H1 (cell line): ENCODE measurements around the gene RGS3. TPM values are rescaled to one million over a fixed set of nuclear protein-coding genes. Genes with fewer than 3 reads are reported as not detected.

Source experiments
- CTCF ChIA-PET: fragments of 300-600 bp; sonication (Branson Sonifier 250); formaldehyde crosslinking; loops from one replicate; lab custom pipeline; 2021; ENCODE audit not compliant: partially characterized antibody; lab: Charles Lee
- POLR2A ChIA-PET: fragments of 300-600 bp; sonication (Branson Sonifier 250); formaldehyde crosslinking; loops from one replicate; lab custom pipeline; 2021; ENCODE audit warnings: inconsistent platforms; ENCODE audit not compliant: partially characterized antibody; lab: Charles Lee
- DNase-seq, 2 experiments: peaks; one replicate each; pipeline versions ENCODE4 v3.0.0 to v3.0.0-alpha.2; 2010 to 2022; ENCODE audit warnings: low spot score in 2 of 2, low read depth in 1 of 2, mixed read lengths in 1 of 2
- FAIRE-seq: peaks from 2 replicates; lab custom pipeline; 2011; peaks lifted over from hg19 to GRCh38; lab: Jason Lieb, UNC
- H2AFZ ChIP-seq: 2 replicates; pipeline ENCODE4 v1.8.1; 2012; ENCODE audit warnings: low read length, inconsistent platforms
- H2AK5ac ChIP-seq: 2 replicates; pipeline ENCODE4 v1.6.1; 2013; ENCODE audit warnings: low read depth, low read length
- H2BK120ac ChIP-seq: replicated peaks from 2 replicates; pipeline ENCODE3; 2013; ENCODE audit warnings: low read depth, low read length, inconsistent platforms
- H2BK12ac ChIP-seq: 2 replicates; pipeline ENCODE4 v1.6.1; 2013; ENCODE audit warnings: low read depth, low read length
- H2BK15ac ChIP-seq: 2 replicates; pipeline ENCODE4 v1.6.1; 2013; ENCODE audit warnings: low read length
- H2BK20ac ChIP-seq: 2 replicates; pipeline ENCODE4 v1.6.1; 2013; ENCODE audit warnings: low read length
- H2BK5ac ChIP-seq: 2 replicates; pipeline ENCODE4 v1.6.1; 2013; ENCODE audit warnings: low read depth, low read length
- H3K14ac ChIP-seq: 2 replicates; pipeline ENCODE4 v1.6.1; 2013; ENCODE audit warnings: inconsistent platforms; ENCODE audit not compliant: insufficient read length
- H3K18ac ChIP-seq: 2 replicates; pipeline ENCODE4 v1.6.1; 2013; ENCODE audit warnings: low read length; ENCODE audit errors: extremely low read depth
- H3K23ac ChIP-seq: 2 replicates; pipeline ENCODE4 v1.6.1; 2013; ENCODE audit warnings: inconsistent platforms; ENCODE audit not compliant: insufficient read length
- H3K23me2 ChIP-seq: 2 replicates; pipeline ENCODE4 v1.6.1; 2013; ENCODE audit warnings: low read depth, low read length
- H3K27ac ChIP-seq: 2 replicates; pipeline ENCODE4 v1.6.1; 2011; ENCODE audit warnings: low read depth, low read length, inconsistent platforms
- H3K27me3 ChIP-seq, 4 experiments: replicated peaks in 1 of 4; 1 replicate in 1 of 4; 2 replicates in 3 of 4; pipeline versions ENCODE4 v1.6.1 to v1.8.1; 2011 to 2013; ENCODE audit warnings: low read length in 3 of 4, mild to moderate bottlenecking in 3 of 4, inconsistent platforms in 2 of 4, mixed read lengths in 2 of 4, moderate library complexity in 1 of 4; ENCODE audit not compliant: control insufficient read depth in 3 of 4, insufficient read depth in 3 of 4; ENCODE audit errors: extremely low read depth in 1 of 4
- H3K36me3 ChIP-seq, 4 experiments: 2 replicates each; pipeline versions ENCODE4 v1.6.1 to v1.8.1; 2011 to 2013; ENCODE audit warnings: mild to moderate bottlenecking in 4 of 4, low read length in 3 of 4, moderate library complexity in 2 of 4, control low read depth in 1 of 4, inconsistent platforms in 1 of 4; ENCODE audit not compliant: insufficient read depth in 4 of 4, control insufficient read depth in 2 of 4
- H3K4ac ChIP-seq: replicated peaks from 2 replicates; pipeline ENCODE3; 2013; ENCODE audit warnings: low read length, low read depth, mixed read lengths, inconsistent platforms; ENCODE audit not compliant: insufficient read length
- H3K4me1 ChIP-seq, 4 experiments: replicated peaks in 1 of 4; 1 replicate in 1 of 4; 2 replicates in 3 of 4; pipeline versions ENCODE4 v1.6.1 to v1.8.1; 2011 to 2013; ENCODE audit warnings: low read length in 3 of 4, inconsistent platforms in 2 of 4, mixed read lengths in 1 of 4; ENCODE audit not compliant: insufficient read depth in 4 of 4, control insufficient read depth in 3 of 4
- H3K4me2 ChIP-seq, 2 experiments: 2 replicates each; pipeline versions ENCODE4 v1.6.1 to v1.8.1; 2011 to 2013; ENCODE audit warnings: low read depth in 2 of 2, low read length in 2 of 2, control low read depth in 1 of 2, inconsistent platforms in 1 of 2, mild to moderate bottlenecking in 1 of 2; ENCODE audit not compliant: insufficient read depth in 1 of 2
- H3K4me3 ChIP-seq, 4 experiments: fragments of 200-600, 300-600 bp in 1 of 4; sonication (generic), shearing (Covaris generic), sonication (Bioruptor Twin) in 1 of 4; 2 replicates each; pipeline versions ENCODE4 v1.5.1 to v1.8.1; 2011 to 2016; ENCODE audit warnings: low read length in 4 of 4, low read depth in 3 of 4, control low read depth in 2 of 4, inconsistent platforms in 2 of 4, mild to moderate bottlenecking in 2 of 4, mixed read lengths in 1 of 4, moderate library complexity in 1 of 4; ENCODE audit not compliant: insufficient read depth in 2 of 4; ENCODE audit errors: extremely low read depth in 1 of 4
- H3K56ac ChIP-seq: replicated peaks from 2 replicates; pipeline ENCODE3; 2013; ENCODE audit warnings: low read depth, mild to moderate bottlenecking, mixed read lengths, low read length, inconsistent platforms; ENCODE audit not compliant: insufficient read length
- H3K79me1 ChIP-seq: 2 replicates; pipeline ENCODE4 v1.6.1; 2013; ENCODE audit warnings: low read depth, low read length, control low read depth
- H3K79me2 ChIP-seq, 2 experiments: 2 replicates each; pipeline versions ENCODE4 v1.6.1 to v1.8.1; 2012 to 2013; ENCODE audit warnings: low read length in 2 of 2, mild to moderate bottlenecking in 2 of 2, inconsistent platforms in 1 of 2; ENCODE audit not compliant: insufficient read depth in 2 of 2, control insufficient read depth in 1 of 2
- H3K9ac ChIP-seq, 4 experiments: replicated peaks in 1 of 4; 1 replicate in 1 of 4; 2 replicates in 3 of 4; pipeline versions ENCODE4 v1.6.1 to v1.8.1; 2011 to 2013; ENCODE audit warnings: low read depth in 3 of 4, low read length in 3 of 4, control low read depth in 2 of 4, mild to moderate bottlenecking in 2 of 4, moderate library complexity in 2 of 4, inconsistent platforms in 1 of 4; ENCODE audit errors: extremely low read depth in 1 of 4
- H3K9me3 ChIP-seq, 2 experiments: 2 replicates each; pipeline versions ENCODE4 v1.6.1 to v1.8.1; 2012 to 2013; ENCODE audit warnings: mild to moderate bottlenecking in 2 of 2, moderate library complexity in 2 of 2, control low read depth in 1 of 2, inconsistent platforms in 1 of 2, low read depth in 1 of 2, low read length in 1 of 2, mixed read lengths in 1 of 2; ENCODE audit not compliant: insufficient read depth in 2 of 2
- H4K20me1 ChIP-seq, 2 experiments: replicated peaks in 1 of 2; 2 replicates each; pipeline versions ENCODE3 to v1.8.1; 2011 to 2013; ENCODE audit warnings: inconsistent platforms in 2 of 2, low read length in 2 of 2, mild to moderate bottlenecking in 1 of 2; ENCODE audit not compliant: insufficient read depth in 2 of 2, control insufficient read depth in 1 of 2
- H4K5ac ChIP-seq: 2 replicates; pipeline ENCODE4 v1.6.1; 2013; ENCODE audit warnings: low read length, low read depth, mixed read lengths, inconsistent platforms; ENCODE audit not compliant: insufficient read length
- H4K8ac ChIP-seq: 2 replicates; pipeline ENCODE4 v1.8.0; 2013; ENCODE audit warnings: mild to moderate bottlenecking, moderate library complexity, low read length, inconsistent platforms; ENCODE audit not compliant: insufficient read depth; ENCODE audit errors: extremely low read depth
- H4K91ac ChIP-seq: replicated peaks from 2 replicates; pipeline ENCODE3; 2013; ENCODE audit warnings: low read length, mixed read lengths, inconsistent platforms; ENCODE audit not compliant: insufficient read length
- BACH1 ChIP-seq: IDR thresholded peaks from 2 replicates; pipeline ENCODE4 v1.6.1; 2012; ENCODE audit warnings: low read length, improper control_type of control experiment
- BRCA1 ChIP-seq: IDR thresholded peaks from 2 replicates; pipeline ENCODE4 v1.6.1; 2012; ENCODE audit warnings: low read depth, low read length, improper control_type of control experiment
- CHD2 ChIP-seq: IDR thresholded peaks from 2 replicates; pipeline ENCODE4 v1.6.1; 2012; ENCODE audit warnings: low read length, improper control_type of control experiment
- POU5F1 ChIP-seq: IDR thresholded peaks from 2 replicates; pipeline ENCODE4 v1.6.1; 2011; ENCODE audit warnings: low read depth, mild to moderate bottlenecking, low read length, moderate library complexity
- RAD21 ChIP-seq, 2 experiments: IDR thresholded peaks in 1 of 2; conservative IDR thresholded peaks in 1 of 2; 2 replicates each; pipeline ENCODE4 v1.6.1; 2011; ENCODE audit warnings: low read depth in 2 of 2, low read length in 2 of 2, improper control_type of control experiment in 1 of 2, inconsistent platforms in 1 of 2, mild to moderate bottlenecking in 1 of 2, moderate library complexity in 1 of 2
- SP2 ChIP-seq: IDR thresholded peaks from 2 replicates; pipeline ENCODE4 v1.6.1; 2012; ENCODE audit warnings: mild to moderate bottlenecking, low read length, inconsistent platforms
- TEAD4 ChIP-seq: IDR thresholded peaks from 2 replicates; pipeline ENCODE4 v1.6.1; 2012; ENCODE audit warnings: low read depth, low read length, inconsistent platforms, mixed read lengths
- ZNF274 ChIP-seq: IDR thresholded peaks from 2 replicates; pipeline ENCODE4 v1.7.0; 2012; ENCODE audit warnings: low read length, borderline replicate concordance; ENCODE audit errors: extremely low read depth
- WGBS, 2 experiments: shearing (Covaris generic) in 1 of 2; methylation state at CpG; one replicate each; pipeline versions ENCODE4 v1.1.6 to v1.1.7; 2013 to 2015; ENCODE audit warnings: low lambda C conversion rate in 2 of 2, mixed read lengths in 2 of 2, inconsistent platforms in 1 of 2, low coverage in 1 of 2, missing lambda C conversion rate in 1 of 2; ENCODE audit not compliant: insufficient replicate concordance in 2 of 2, insufficient coverage in 1 of 2, insufficient read length in 1 of 2; ENCODE audit errors: extremely low coverage in 1 of 2, missing lambda C conversion rate in 1 of 2; 5-methylcytosine and 5-hydroxymethylcytosine counted together
- polyA plus RNA-seq, 7 experiments: library from polyadenylated mRNA; depleted of rRNA in 3 of 7; stranded (reverse) in 5 of 7; unstranded in 2 of 7; fragments of >200 nt in 5 of 7; fragments of 200-250 nt in 2 of 7; gene quantifications; 1 replicate in 5 of 7; 2 replicates in 1 of 7; 4 replicates in 1 of 7; pipeline versions ENCODE4 v1.2.1 to v1.2.3, GENCODE V29; 2011 to 2013; ENCODE audit warnings: missing spikeins in 2 of 7, mixed read lengths in 2 of 7
- total RNA-seq: library from RNA; stranded (reverse); fragmentation: NEBNext Ultra II Directional; extraction: Animal tissue kit (Norgen Biotek cat#: 25700); gene quantifications from 2 replicates; pipeline ENCODE4 v1.2.1, GENCODE V29; 2021
- TF ChIP-seq, protein P1 (sequence below): IDR thresholded peaks from 2 replicates; pipeline ENCODE4 v1.6.1; 2012; ENCODE audit warnings: inconsistent platforms
- TF ChIP-seq, protein P2 (sequence below), 3 experiments: IDR thresholded peaks; 1 replicate in 2 of 3; 2 replicates in 1 of 3; pipeline versions ENCODE4 v1.5.1 to v1.6.1; 2011; ENCODE audit warnings: low read length in 3 of 3, mild to moderate bottlenecking in 3 of 3, inconsistent platforms in 2 of 3, low read depth in 1 of 3, moderate library complexity in 1 of 3; ENCODE audit not compliant: insufficient read depth in 1 of 3; ENCODE audit errors: control extremely low read depth in 1 of 3

Gene RGS3
- total and polyA plus RNA-seq, 2 of the 8 experiments (the other 6 are each of a cell fraction or from before 2014, with no cell fraction given): 12.6 to 18.2 TPM

DNA sequence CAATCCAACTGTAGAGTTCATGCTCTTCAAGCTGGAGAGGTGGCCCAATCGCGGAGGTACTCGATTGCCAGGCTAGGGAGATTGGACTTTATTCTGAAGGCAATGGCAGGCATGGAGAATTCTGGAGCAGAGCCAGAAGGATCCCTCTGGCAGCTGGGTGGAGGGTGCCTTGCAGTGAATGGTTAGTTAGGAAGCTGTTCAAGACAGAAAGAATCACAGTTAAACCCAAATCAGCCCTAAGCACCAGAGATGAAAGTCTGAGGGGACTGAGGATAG, 182.4 kb downstream of the RGS3 start:
- no peak for DNase-seq
- no peaks in the 10 kb centered on the region for H4K20me1 ChIP-seq
- H3K9me3 ChIP-seq: no peaks in the 10 kb centered on the region
- no peaks in the 10 kb centered on the region for H3K79me1 ChIP-seq
- H4K8ac ChIP-seq: no peak overlapping the region
- H4K5ac ChIP-seq: no peak overlapping the region
- no peak overlapping the region for H3K18ac ChIP-seq
- no peak overlapping the region for H2BK5ac ChIP-seq
- CTCF ChIA-PET: interaction anchor here (0.7 to 18.7 kb wide), 5 partner anchors 9 to 138 kb away, joined by 3 to 1065 read pairs (median 3); no protein-coding TSS in a partner anchor
- H3K23me2 ChIP-seq: no peaks in the 10 kb centered on the region
- H3K4me1 ChIP-seq: peaks cover 0 to 9% (median 4%) of the 10 kb centered on the region in 4 experiments; a peak in 4 of 7 replicates
- H3K14ac ChIP-seq: no peak overlapping the region
- POLR2A ChIA-PET: interaction anchor here (1.6 kb wide), 1 partner anchor 236 kb away, joined by 6 read pairs; the partner anchor contains the start of genes C9orf43 and POLE3
- H2BK120ac ChIP-seq: no peak overlapping the region
- H2BK15ac ChIP-seq: no peak overlapping the region
- no peak overlapping the region for H3K56ac ChIP-seq
- no peak overlapping the region for H3K4me3 ChIP-seq
- H2AFZ ChIP-seq: no peak overlapping the region
- H3K4ac ChIP-seq: no peak overlapping the region
- H3K23ac ChIP-seq: no peak overlapping the region
- no peak overlapping the region for H2BK12ac ChIP-seq
- WGBS, 2 experiments: 81% methylated on average over 3 of the region's 3 CpGs; no CpG with 5 or more reads in 1 of the 2 experiments
- no peak overlapping the region for H2AK5ac ChIP-seq
- H3K4me2 ChIP-seq: no peak overlapping the region
- TF ChIP-seq SP2: no peak
- no peak for TF ChIP-seq TEAD4
- TF ChIP-seq POU5F1: no peak
- TF ChIP-seq CHD2: no peak
- TF ChIP-seq RAD21 (IDR thresholded peaks at IDR 0.05 in 1 of 2, conservative IDR thresholded peaks at IDR 0.05 in 1 of 2; ENCODE audit: low read depth in 2 of 2, low read length in 2 of 2): no peak
- no peak for TF ChIP-seq ZNF274
- TF ChIP-seq, protein P1, sequence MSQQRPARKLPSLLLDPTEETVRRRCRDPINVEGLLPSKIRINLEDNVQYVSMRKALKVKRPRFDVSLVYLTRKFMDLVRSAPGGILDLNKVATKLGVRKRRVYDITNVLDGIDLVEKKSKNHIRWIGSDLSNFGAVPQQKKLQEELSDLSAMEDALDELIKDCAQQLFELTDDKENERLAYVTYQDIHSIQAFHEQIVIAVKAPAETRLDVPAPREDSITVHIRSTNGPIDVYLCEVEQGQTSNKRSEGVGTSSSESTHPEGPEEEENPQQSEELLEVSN: no peak
- no peak for TF ChIP-seq BRCA1
- TF ChIP-seq BACH1: no peak
- TF ChIP-seq, protein P2, sequence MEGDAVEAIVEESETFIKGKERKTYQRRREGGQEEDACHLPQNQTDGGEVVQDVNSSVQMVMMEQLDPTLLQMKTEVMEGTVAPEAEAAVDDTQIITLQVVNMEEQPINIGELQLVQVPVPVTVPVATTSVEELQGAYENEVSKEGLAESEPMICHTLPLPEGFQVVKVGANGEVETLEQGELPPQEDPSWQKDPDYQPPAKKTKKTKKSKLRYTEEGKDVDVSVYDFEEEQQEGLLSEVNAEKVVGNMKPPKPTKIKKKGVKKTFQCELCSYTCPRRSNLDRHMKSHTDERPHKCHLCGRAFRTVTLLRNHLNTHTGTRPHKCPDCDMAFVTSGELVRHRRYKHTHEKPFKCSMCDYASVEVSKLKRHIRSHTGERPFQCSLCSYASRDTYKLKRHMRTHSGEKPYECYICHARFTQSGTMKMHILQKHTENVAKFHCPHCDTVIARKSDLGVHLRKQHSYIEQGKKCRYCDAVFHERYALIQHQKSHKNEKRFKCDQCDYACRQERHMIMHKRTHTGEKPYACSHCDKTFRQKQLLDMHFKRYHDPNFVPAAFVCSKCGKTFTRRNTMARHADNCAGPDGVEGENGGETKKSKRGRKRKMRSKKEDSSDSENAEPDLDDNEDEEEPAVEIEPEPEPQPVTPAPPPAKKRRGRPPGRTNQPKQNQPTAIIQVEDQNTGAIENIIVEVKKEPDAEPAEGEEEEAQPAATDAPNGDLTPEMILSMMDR (IDR thresholded peaks at IDR 0.05; ENCODE audit: control extremely low read depth in 1 of 3, insufficient read depth in 1 of 3, low read depth in 1 of 3, low read length in 3 of 3): no peak
- TF ChIP-seq, all 59 proteins: peak for 0
- Histone ChIP-seq H3K79me2 (no peaks in the 10 kb centered on the region), H3K27me3 (peaks cover 12 to 47% (median 34%) of the 10 kb centered on the region in 4 experiments), H3K27ac (no peak overlapping the region), H4K91ac (no peak overlapping the region), H3K36me3 (no peaks in the 10 kb centered on the region), H2BK20ac (no peak overlapping the region), H3K9ac (no peak overlapping the region)
- no peak for FAIRE-seq
